HEK293 (cell line): ENCODE measurements around the gene SS18.

ENCODE experiments used
- CTCF ChIA-PET: fragments of 350-600 bp; formaldehyde crosslinking; extraction: SDS; loops from one replicate; lab custom pipeline; 2021; ENCODE audit warnings: antibody characterized with exemption; lab: Yijun Ruan, JAX
- POLR2A ChIA-PET: fragments of 300-600 bp; formaldehyde crosslinking; extraction: SDS; loops from one replicate; lab custom pipeline; 2020; ENCODE audit warnings: antibody characterized with exemption, inconsistent platforms; lab: Yijun Ruan, JAX
- H3K27ac ChIP-seq: fragments of 200-500 bp; sonication (Bioruptor generic); 2 replicates; pipeline ENCODE4 v1.5.1; 2014; ENCODE audit warnings: low read depth, low read length, control low read depth, inconsistent platforms; ENCODE audit errors: extremely low read depth
- H3K36me3 ChIP-seq, 2 experiments: fragments of 200-500 bp in 1 of 2; sonication (Bioruptor generic) in 1 of 2; 1 replicate in 1 of 2; 2 replicates in 1 of 2; pipeline ENCODE4 v1.5.1; 2014 to 2017; ENCODE audit warnings: inconsistent platforms in 2 of 2, low read length in 2 of 2; ENCODE audit not compliant: control insufficient read depth in 2 of 2, insufficient read depth in 1 of 2
- H3K4me1 ChIP-seq: fragments of 200-500 bp; sonication (Bioruptor generic); 2 replicates; pipeline ENCODE4 v1.5.1; 2014; ENCODE audit warnings: mild to moderate bottlenecking, low read length, inconsistent platforms; ENCODE audit not compliant: control insufficient read depth, insufficient read depth
- H3K4me3 ChIP-seq: 2 replicates; pipeline ENCODE4 v1.5.1; 2011; ENCODE audit warnings: low read depth, mild to moderate bottlenecking, control low read depth, low read length, moderate library complexity
- H3K9me3 ChIP-seq: fragments of 200-500 bp; sonication (Bioruptor generic); 2 replicates; pipeline ENCODE4 v1.5.1; 2014; ENCODE audit warnings: low read depth, low read length, inconsistent platforms; ENCODE audit not compliant: control insufficient read depth, insufficient read depth
- CTCF ChIP-seq: fragments of 450-650 bp; formaldehyde crosslinking; IDR thresholded peaks from 2 replicates; pipeline ENCODE4 v1.5.1; 2016; ENCODE audit warnings: missing biosample characterization, missing genetic modification characterization
- EGR2 ChIP-seq: fragments of 450-650 bp; formaldehyde crosslinking; IDR thresholded peaks from 2 replicates; pipeline ENCODE4 v1.5.1; 2016; ENCODE audit warnings: low read depth, missing biosample characterization, missing genetic modification characterization
- KLF1 ChIP-seq: fragments of 450-650 bp; formaldehyde crosslinking; IDR thresholded peaks from 2 replicates; pipeline ENCODE4 v1.5.1; 2016; ENCODE audit warnings: missing biosample characterization, missing genetic modification characterization
- KLF8 ChIP-seq: fragments of 450-650 bp; formaldehyde crosslinking; IDR thresholded peaks from 2 replicates; pipeline ENCODE4 v1.5.1; 2016; ENCODE audit warnings: missing biosample characterization, missing genetic modification characterization
- PRDM1 ChIP-seq: fragments of 450-650 bp; formaldehyde crosslinking; IDR thresholded peaks from 2 replicates; pipeline ENCODE4; 2016; ENCODE audit warnings: missing biosample characterization, missing genetic modification characterization
- SP2 ChIP-seq: fragments of 450-650 bp; formaldehyde crosslinking; IDR thresholded peaks from 2 replicates; pipeline ENCODE4 v1.5.1; 2016; ENCODE audit warnings: missing biosample characterization, missing genetic modification characterization
- ZNF114 ChIP-seq: fragments of 450-650 bp; formaldehyde crosslinking; IDR thresholded peaks from 2 replicates; pipeline ENCODE4 v1.5.0; 2017; ENCODE audit warnings: missing biosample characterization, missing genetic modification characterization
- ZNF140 ChIP-seq: fragments of 450-650 bp; formaldehyde crosslinking; IDR thresholded peaks from 2 replicates; pipeline ENCODE4 v1.5.1; 2016; ENCODE audit warnings: missing biosample characterization, missing genetic modification characterization
- ZNF274 ChIP-seq, 2 experiments: fragments of 200-500 bp in 1 of 2; fragments of 450-650 bp in 1 of 2; sonication (Bioruptor generic) in 1 of 2; formaldehyde crosslinking in 1 of 2; IDR thresholded peaks; 2 replicates each; pipeline versions ENCODE4 v1.5.1 to v1.6.1; 2014 to 2016; ENCODE audit warnings: borderline replicate concordance in 1 of 2, inconsistent platforms in 1 of 2, low read length in 1 of 2, missing biosample characterization in 1 of 2, missing genetic modification characterization in 1 of 2
- ZNF292 ChIP-seq: fragments of 450-650 bp; formaldehyde crosslinking; IDR thresholded peaks from 2 replicates; pipeline ENCODE4 v1.5.1; 2016; ENCODE audit warnings: low read depth, missing biosample characterization, missing genetic modification characterization, borderline replicate concordance
- ZNF335 ChIP-seq: fragments of 450-650 bp; formaldehyde crosslinking; conservative IDR thresholded peaks from 2 replicates; pipeline ENCODE4 v1.5.1; 2016; ENCODE audit warnings: missing biosample characterization, missing genetic modification characterization
- ZNF501 ChIP-seq: fragments of 450-650 bp; formaldehyde crosslinking; IDR thresholded peaks from 2 replicates; pipeline ENCODE4 v1.5.1; 2016; ENCODE audit warnings: missing biosample characterization, missing genetic modification characterization
- ZNF580 ChIP-seq: fragments of 450-650 bp; formaldehyde crosslinking; IDR thresholded peaks from 2 replicates; pipeline ENCODE4 v1.5.1; 2016; ENCODE audit warnings: missing biosample characterization, missing genetic modification characterization
- ZNF610 ChIP-seq: fragments of 450-650 bp; formaldehyde crosslinking; IDR thresholded peaks from 2 replicates; pipeline ENCODE4 v1.5.1; 2016; ENCODE audit warnings: missing biosample characterization, missing genetic modification characterization, borderline replicate concordance
- ZNF626 ChIP-seq: fragments of 450-650 bp; sonication (Bioruptor Pico); formaldehyde crosslinking; IDR thresholded peaks from 2 replicates; pipeline ENCODE4 v1.5.1; 2018; ENCODE audit warnings: missing biosample characterization, missing genetic modification characterization, inconsistent platforms
- ZNF660 ChIP-seq: fragments of 450-650 bp; IDR thresholded peaks from 2 replicates; pipeline ENCODE4 v1.5.1; 2018; ENCODE audit warnings: missing biosample characterization, mild to moderate bottlenecking, missing genetic modification characterization
- ZNF707 ChIP-seq: fragments of 450-650 bp; formaldehyde crosslinking; IDR thresholded peaks from 2 replicates; pipeline ENCODE4 v1.5.1; 2016; ENCODE audit warnings: missing biosample characterization, missing genetic modification characterization
- ZXDB ChIP-seq: fragments of 450-650 bp; formaldehyde crosslinking; IDR thresholded peaks from 2 replicates; pipeline ENCODE4 v1.5.1; 2016; ENCODE audit warnings: missing biosample characterization, missing genetic modification characterization
- TF ChIP-seq, protein P1 (sequence below): fragments of 450-650 bp; formaldehyde crosslinking; IDR thresholded peaks from 2 replicates; pipeline ENCODE4 v1.5.1; 2016; ENCODE audit warnings: missing biosample characterization, missing genetic modification characterization
- TF ChIP-seq, protein P2 (sequence below): fragments of 450-650 bp; formaldehyde crosslinking; IDR thresholded peaks from 2 replicates; pipeline ENCODE4 v1.5.1; 2017; ENCODE audit warnings: missing biosample characterization, missing genetic modification characterization
- TF ChIP-seq, protein P3 (sequence below): fragments of 450-650 bp; formaldehyde crosslinking; optimal IDR thresholded peaks from 2 replicates; pipeline ENCODE3; 2016; ENCODE audit warnings: missing biosample characterization, mild to moderate bottlenecking, missing genetic modification characterization
- TF ChIP-seq, protein P4 (sequence below): fragments of 450-650 bp; formaldehyde crosslinking; IDR thresholded peaks from 2 replicates; pipeline ENCODE4 v1.5.1; 2016; ENCODE audit warnings: missing biosample characterization, missing genetic modification characterization

SS18 gene

GRCh38 chr18:26096852-26097251 lies 6.4 kb upstream of the SS18 start (continued):
- TF ChIP-seq ZNF274 (IDR thresholded peaks at IDR 0.05; ENCODE audit: low read length), result no peak
- no peak for TF ChIP-seq ZNF274 (tag by site-specific recombination; IDR thresholded peaks at IDR 0.05; ENCODE audit: borderline replicate concordance)
- no peak for TF ChIP-seq EGR2 (tag by site-specific recombination)

GRCh38 chr18:26091047-26091630 lies 726 bp upstream of the SS18 start:
- Histone ChIP-seq H3K4me3 (peak overlapping the region; percentile 81), H3K9me3 (no peaks in the 10 kb centered on the region), H3K4me1 (peaks cover 9% of the 10 kb centered on the region; the same call in 1 of the 2 replicates), H3K36me3 (peaks cover 9 to 10% of the 10 kb centered on the region in 2 experiments; a peak in 2 of 3 replicates), H3K27ac (peak overlapping the region; percentile 88)
- ChIA-PET POLR2A (no interaction called here), CTCF (interaction anchor here (0.5 to 2.2 kb wide), 3 partner anchors 11 to 661 kb away, joined by 4 to 6 read pairs (median 4); no protein-coding TSS in a partner anchor)
- no peak for TF ChIP-seq KLF8 (tag by site-specific recombination)
- no peak for TF ChIP-seq KLF1 (tag by site-specific recombination)
- TF ChIP-seq ZXDB (tag by site-specific recombination), result peak; percentile 24; the same call in 1 of the 2 replicates
- TF ChIP-seq ZNF660 (tag by site-specific recombination), result no peak
- TF ChIP-seq SP2 (tag by site-specific recombination), result 0 out of 2 replicates have a peak, but pooled peaks have one; percentile 42
- TF ChIP-seq ZNF292 (tag by site-specific recombination), result no peak
- TF ChIP-seq ZNF114 (tag by site-specific recombination), result no peak
- TF ChIP-seq CTCF (tag by site-specific recombination), result 0 out of 2 replicates have a peak, but pooled peaks have one; percentile 26
- TF ChIP-seq PRDM1 (tag by site-specific recombination), result peak; percentile 47
- TF ChIP-seq, protein P1, sequence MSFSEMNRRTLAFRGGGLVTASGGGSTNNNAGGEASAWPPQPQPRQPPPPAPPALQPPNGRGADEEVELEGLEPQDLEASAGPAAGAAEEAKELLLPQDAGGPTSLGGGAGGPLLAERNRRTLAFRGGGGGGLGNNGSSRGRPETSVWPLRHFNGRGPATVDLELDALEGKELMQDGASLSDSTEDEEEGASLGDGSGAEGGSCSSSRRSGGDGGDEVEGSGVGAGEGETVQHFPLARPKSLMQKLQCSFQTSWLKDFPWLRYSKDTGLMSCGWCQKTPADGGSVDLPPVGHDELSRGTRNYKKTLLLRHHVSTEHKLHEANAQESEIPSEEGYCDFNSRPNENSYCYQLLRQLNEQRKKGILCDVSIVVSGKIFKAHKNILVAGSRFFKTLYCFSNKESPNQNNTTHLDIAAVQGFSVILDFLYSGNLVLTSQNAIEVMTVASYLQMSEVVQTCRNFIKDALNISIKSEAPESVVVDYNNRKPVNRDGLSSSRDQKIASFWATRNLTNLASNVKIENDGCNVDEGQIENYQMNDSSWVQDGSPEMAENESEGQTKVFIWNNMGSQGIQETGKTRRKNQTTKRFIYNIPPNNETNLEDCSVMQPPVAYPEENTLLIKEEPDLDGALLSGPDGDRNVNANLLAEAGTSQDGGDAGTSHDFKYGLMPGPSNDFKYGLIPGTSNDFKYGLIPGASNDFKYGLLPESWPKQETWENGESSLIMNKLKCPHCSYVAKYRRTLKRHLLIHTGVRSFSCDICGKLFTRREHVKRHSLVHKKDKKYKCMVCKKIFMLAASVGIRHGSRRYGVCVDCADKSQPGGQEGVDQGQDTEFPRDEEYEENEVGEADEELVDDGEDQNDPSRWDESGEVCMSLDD (tag by site-specific recombination), result peak; percentile 44; the same call in 1 of the 2 replicates
- TF ChIP-seq ZNF501 (tag by site-specific recombination), result peak; percentile 51; the same call in 1 of the 2 replicates
- no peak for TF ChIP-seq ZNF626 (tag by site-specific recombination)
- TF ChIP-seq, protein P2, sequence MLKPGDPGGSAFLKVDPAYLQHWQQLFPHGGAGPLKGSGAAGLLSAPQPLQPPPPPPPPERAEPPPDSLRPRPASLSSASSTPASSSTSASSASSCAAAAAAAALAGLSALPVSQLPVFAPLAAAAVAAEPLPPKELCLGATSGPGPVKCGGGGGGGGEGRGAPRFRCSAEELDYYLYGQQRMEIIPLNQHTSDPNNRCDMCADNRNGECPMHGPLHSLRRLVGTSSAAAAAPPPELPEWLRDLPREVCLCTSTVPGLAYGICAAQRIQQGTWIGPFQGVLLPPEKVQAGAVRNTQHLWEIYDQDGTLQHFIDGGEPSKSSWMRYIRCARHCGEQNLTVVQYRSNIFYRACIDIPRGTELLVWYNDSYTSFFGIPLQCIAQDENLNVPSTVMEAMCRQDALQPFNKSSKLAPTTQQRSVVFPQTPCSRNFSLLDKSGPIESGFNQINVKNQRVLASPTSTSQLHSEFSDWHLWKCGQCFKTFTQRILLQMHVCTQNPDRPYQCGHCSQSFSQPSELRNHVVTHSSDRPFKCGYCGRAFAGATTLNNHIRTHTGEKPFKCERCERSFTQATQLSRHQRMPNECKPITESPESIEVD (tag by site-specific recombination), result no peak
- no peak for TF ChIP-seq ZNF707 (tag by site-specific recombination)
- TF ChIP-seq ZNF140 (tag by site-specific recombination), result no peak
- peak; percentile 72 for TF ChIP-seq ZNF335 (tag by site-specific recombination)
- TF ChIP-seq, protein P3, sequence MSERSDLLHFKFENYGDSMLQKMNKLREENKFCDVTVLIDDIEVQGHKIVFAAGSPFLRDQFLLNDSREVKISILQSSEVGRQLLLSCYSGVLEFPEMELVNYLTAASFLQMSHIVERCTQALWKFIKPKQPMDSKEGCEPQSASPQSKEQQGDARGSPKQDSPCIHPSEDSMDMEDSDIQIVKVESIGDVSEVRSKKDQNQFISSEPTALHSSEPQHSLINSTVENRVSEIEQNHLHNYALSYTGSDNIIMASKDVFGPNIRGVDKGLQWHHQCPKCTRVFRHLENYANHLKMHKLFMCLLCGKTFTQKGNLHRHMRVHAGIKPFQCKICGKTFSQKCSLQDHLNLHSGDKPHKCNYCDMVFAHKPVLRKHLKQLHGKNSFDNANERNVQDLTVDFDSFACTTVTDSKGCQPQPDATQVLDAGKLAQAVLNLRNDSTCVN (tag by site-specific recombination), result peak; percentile 52
- TF ChIP-seq, protein P4, sequence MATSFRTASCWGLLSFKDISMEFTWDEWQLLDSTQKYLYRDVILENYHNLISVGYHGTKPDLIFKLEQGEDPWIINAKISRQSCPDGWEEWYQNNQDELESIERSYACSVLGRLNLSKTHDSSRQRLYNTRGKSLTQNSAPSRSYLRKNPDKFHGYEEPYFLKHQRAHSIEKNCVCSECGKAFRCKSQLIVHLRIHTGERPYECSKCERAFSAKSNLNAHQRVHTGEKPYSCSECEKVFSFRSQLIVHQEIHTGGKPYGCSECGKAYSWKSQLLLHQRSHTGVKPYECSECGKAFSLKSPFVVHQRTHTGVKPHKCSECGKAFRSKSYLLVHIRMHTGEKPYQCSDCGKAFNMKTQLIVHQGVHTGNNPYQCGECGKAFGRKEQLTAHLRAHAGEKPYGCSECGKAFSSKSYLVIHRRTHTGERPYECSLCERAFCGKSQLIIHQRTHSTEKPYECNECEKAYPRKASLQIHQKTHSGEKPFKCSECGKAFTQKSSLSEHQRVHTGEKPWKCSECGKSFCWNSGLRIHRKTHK (tag by site-specific recombination), result no peak
- no peak for TF ChIP-seq ZNF610 (tag by site-specific recombination)
- TF ChIP-seq ZNF580 (tag by site-specific recombination), result no peak
